ENCODE measurements around the gene PTPRE. TPM values are rescaled to one million over a fixed set of nuclear protein-coding genes. Genes with fewer than 3 reads are reported as not detected.

Gene PTPRE
- polyA plus RNA-seq, 1 of the 3 experiments (the other 2 are of a cell fraction), result 11.8 TPM

- Histone ChIP-seq H3K79me2 (ENCODE audit: insufficient read depth) (no peaks in the 10 kb centered on the region), H3K27me3 (ENCODE audit: insufficient read depth) (no peaks in the 10 kb centered on the region), H3K4me3 (ENCODE audit: low read depth in 2 of 2, low read length in 1 of 2) (no peak overlapping the region), H2AFZ (ENCODE audit: low read depth) (no peak overlapping the region), H3K9me3 (no peaks in the 10 kb centered on the region), H4K20me1 (ENCODE audit: insufficient read depth) (no peaks in the 10 kb centered on the region), H3K27ac (ENCODE audit: low read depth in 2 of 2, low read length in 1 of 2) (no peak overlapping the region), H3K4me1 (ENCODE audit: control insufficient read depth in 1 of 2, insufficient read depth in 2 of 2, low read depth in 1 of 2, low read length in 1 of 2) (peaks cover 0 to 6% of the 10 kb centered on the region in 2 experiments; a peak in 1 of 4 replicates), H3K4me2 (no peak overlapping the region), H3K36me3 (replicated peaks in 1 of 2; ENCODE audit: control insufficient read depth in 1 of 2, insufficient read depth in 2 of 2, low read length in 1 of 2) (peaks cover 0 to 17% of the 10 kb centered on the region in 2 experiments), H3F3A (replicated peaks; ENCODE audit: insufficient read depth) (no peaks in the 10 kb centered on the region), H3K9ac (no peak overlapping the region), H3K9me2 (no peaks in the 10 kb centered on the region)
- CTCF ChIA-PET, result interaction anchor here (1.0 to 2.9 kb wide), 5 partner anchors 9 to 34 kb away, joined by 3 to 14 read pairs (median 9); no protein-coding TSS in a partner anchor
- no peak for DNase-seq
- 88% methylated on average over 6 of the region's 16 CpGs for WGBS (ENCODE audit: low lambda C conversion rate)
- POLR2A ChIA-PET, result no interaction called here
- TF ChIP-seq CTCF (IDR thresholded peaks at IDR 0.05) (no peak), NRF1 (IDR thresholded peaks at IDR 0.05; ENCODE audit: low read depth, low read length) (no peak), EP300 (IDR thresholded peaks at IDR 0.05; ENCODE audit: borderline replicate concordance in 1 of 2, low read depth in 1 of 2, low read length in 1 of 2) (no peak), TEAD4 (IDR thresholded peaks at IDR 0.05; ENCODE audit: borderline replicate concordance, insufficient read depth) (no peak), TCF12 (IDR thresholded peaks at IDR 0.05) (no peak), FOXJ3 (CRISPR knock-in tag; IDR thresholded peaks at IDR 0.05) (no peak), GABPA (IDR thresholded peaks at IDR 0.05; ENCODE audit: low read depth) (no peak), ZBTB33 (IDR thresholded peaks at IDR 0.05; ENCODE audit: borderline replicate concordance, low read depth) (no peak), CHD2 (IDR thresholded peaks at IDR 0.05; ENCODE audit: low read length, partially characterized antibody) (no peak), USF2 (IDR thresholded peaks at IDR 0.05; ENCODE audit: borderline replicate concordance, low read depth, low read length) (no peak), NFIC (IDR thresholded peaks at IDR 0.05; ENCODE audit: borderline replicate concordance) (no peak), EZH2phosphoT487 (IDR thresholded peaks at IDR 0.05; ENCODE audit: borderline replicate concordance, low read depth) (no peak), YY1 (IDR thresholded peaks at IDR 0.05; ENCODE audit: low read depth) (no peak), FOXM1 (IDR thresholded peaks at IDR 0.05; ENCODE audit: low read depth) (no peak)
These were observed 138.3 kb downstream of the PTPRE start for GRCh38 chr10:128044961-128045832.
